Muscle of leg (tissue), 11 donors: ENCODE data around the gene MACROD1. TPM values are rescaled to one million over a fixed set of nuclear protein-coding genes. Genes with fewer than 3 reads are reported as not detected.

ENCODE experiments used
- DNase-seq: peaks from one replicate; pipeline ENCODE4 v3.0.0; 2013
- H3K27ac ChIP-seq: one replicate; pipeline ENCODE4 v1.5.1; 2013; ENCODE audit warnings: mild to moderate bottlenecking, low read length, control low read depth
- H3K27me3 ChIP-seq: one replicate; pipeline ENCODE4 v1.6.1; 2013; ENCODE audit warnings: low read length; ENCODE audit not compliant: control insufficient read depth, insufficient read depth
- H3K36me3 ChIP-seq: one replicate; pipeline ENCODE4 v1.6.1; 2013; ENCODE audit warnings: low read length; ENCODE audit not compliant: control insufficient read depth, insufficient read depth
- H3K4me1 ChIP-seq: one replicate; pipeline ENCODE4 v1.6.1; 2013; ENCODE audit warnings: low read length; ENCODE audit not compliant: control insufficient read depth, insufficient read depth
- H3K4me3 ChIP-seq: one replicate; pipeline ENCODE4 v1.5.1; 2013; ENCODE audit warnings: low read length, control low read depth
- H3K9me3 ChIP-seq: replicated peaks from 2 replicates; pipeline ENCODE4 v1.6.1; 2013; ENCODE audit warnings: low read depth, low read length; ENCODE audit not compliant: control insufficient read depth
- WGBS: methylation state at CpG from one replicate; pipeline ENCODE4 v1.1.5; 2013; ENCODE audit warnings: missing lambda C conversion rate; ENCODE audit not compliant: insufficient coverage; 5-methylcytosine and 5-hydroxymethylcytosine counted together
- polyA plus RNA-seq, 8 donors: library from polyadenylated mRNA; unstranded; fragments of 120-200 nt; gene quantifications; one replicate each; pipeline versions ENCODE4 v1.2.1 to v1.2.3, GENCODE V29; 2013; ENCODE audit warnings: inconsistent platforms in 1 of 8, low replicate concordance in 1 of 8; ENCODE audit not compliant: insufficient read length in 8 of 8, insufficient read depth in 1 of 8
- total RNA-seq: library from RNA; stranded (reverse); fragments of 120-200 nt; gene quantifications from one replicate; pipeline ENCODE4 v1.2.4, GENCODE V29; 2013

MACROD1 gene
- total and polyA plus RNA-seq, 9 donors: 46.1 to 107 (median 66.4) TPM

GRCh38 chr11:64192434-64192833 is 26.5 kb upstream of the MACROD1 start:
- peaks cover 48% of the 10 kb centered on the region for H3K36me3 ChIP-seq
- WGBS: 93% methylated on average over 3 of the region's 5 CpGs
- no peaks in the 10 kb centered on the region for H3K27me3 ChIP-seq
- peaks cover 2% of the 10 kb centered on the region for H3K4me1 ChIP-seq
- no peak overlapping the region for H3K27ac ChIP-seq
- H3K4me3 ChIP-seq: no peak overlapping the region
- H3K9me3 ChIP-seq: no peaks in the 10 kb centered on the region
- DNase-seq: no peak

- DNase-seq: peak; percentile 53
- H3K4me3 ChIP-seq: no peak overlapping the region
- WGBS: under 1% methylated on average over 43 of the region's 48 CpGs
Measured at GRCh38 chr11:64186492-64187165, 20.7 kb upstream of the MACROD1 start.

DNA sequence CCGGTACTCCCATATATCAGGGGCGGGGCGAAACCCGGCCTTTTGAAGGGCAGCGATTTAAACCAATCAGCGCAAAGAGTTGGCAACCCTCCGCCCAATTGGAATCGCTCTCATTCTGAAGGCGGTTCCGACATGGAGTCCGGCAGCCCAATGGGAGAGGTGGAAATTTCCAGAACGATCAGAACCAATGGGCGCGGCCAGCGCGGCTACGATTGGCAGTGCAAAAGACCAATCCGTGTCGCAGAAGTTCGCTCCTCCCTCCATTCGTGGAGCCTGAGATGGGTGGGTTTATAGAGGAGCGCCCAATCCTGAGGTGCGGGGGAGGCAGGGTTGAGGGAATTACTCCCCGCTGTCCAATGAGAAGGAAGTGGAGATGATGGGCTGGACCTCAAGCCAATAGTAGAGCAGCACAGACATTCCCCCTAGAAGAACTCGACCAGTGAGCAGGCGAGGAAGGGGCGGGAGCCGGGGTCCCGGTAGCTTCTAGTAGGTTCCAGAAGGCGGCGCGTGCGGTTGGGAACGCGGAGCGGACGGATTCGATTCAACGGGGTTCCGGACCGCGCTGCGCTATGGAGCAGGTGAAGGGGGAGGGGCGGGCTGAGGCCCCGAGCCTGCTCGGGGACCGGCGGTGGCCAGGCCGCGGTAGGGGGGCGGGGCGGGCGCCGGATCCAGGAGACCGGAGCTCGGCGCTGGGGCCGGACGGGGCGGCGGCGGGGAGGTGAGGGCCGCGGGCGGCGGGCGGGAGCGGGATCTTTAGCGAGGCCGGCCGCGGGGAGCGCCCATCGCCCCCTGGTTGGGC is 20.0 kb upstream of the MACROD1 start, which contains the start of gene STIP1:
Gene STIP1 (plus strand): TSS at position 479 of the 799 bp plus-strand sequence. CDS start 91 bp downstream, at position 570.
- Histone ChIP-seq H3K27me3 (no peaks in the 10 kb centered on the region), H3K36me3 (peaks cover 11% of the 10 kb centered on the region), H3K4me1 (peaks cover 34% of the 10 kb centered on the region), H3K4me3 (peak within 1 kb of the TSS; percentile 52), H3K9me3 (no peaks in the 10 kb centered on the region), H3K27ac (peak within 1 kb of the TSS; percentile 97)
- under 1% methylated on average over 67 of the region's 74 CpGs for WGBS
- peak; percentile 100 for DNase-seq

More at GRCh38 chr11:64186492-64187165, 20.7 kb upstream of the MACROD1 start:
- no peaks in the 10 kb centered on the region for H3K27me3 ChIP-seq
- peak overlapping the region; percentile 83 for H3K27ac ChIP-seq
- no peaks in the 10 kb centered on the region for H3K9me3 ChIP-seq
- peaks cover 11% of the 10 kb centered on the region for H3K36me3 ChIP-seq
- H3K4me1 ChIP-seq: peaks cover 27% of the 10 kb centered on the region

DNA sequence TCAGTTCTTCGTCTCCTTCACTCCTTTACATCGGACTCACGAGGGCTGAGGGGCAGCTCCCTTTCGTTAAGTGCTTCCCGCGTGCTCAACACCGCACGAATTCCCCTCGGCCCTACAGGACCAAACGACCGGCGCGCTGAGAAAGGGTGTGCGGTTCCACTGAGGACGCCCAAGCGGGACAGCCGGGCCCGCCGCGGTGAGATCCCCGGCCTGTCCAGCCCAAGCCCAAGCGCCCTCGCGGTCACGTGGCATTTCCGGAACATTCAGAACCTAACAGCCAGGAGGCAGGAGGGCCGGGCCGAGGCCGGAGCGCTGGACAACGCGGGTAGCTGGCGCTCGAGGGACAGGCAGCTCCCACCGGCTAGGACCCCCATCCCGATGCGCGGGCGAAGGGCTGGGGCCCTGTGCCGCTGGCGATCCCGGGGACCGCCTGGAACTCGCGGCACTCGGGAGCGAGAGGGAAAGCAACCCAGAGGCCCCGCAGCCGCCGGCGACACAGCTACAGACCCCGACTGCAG is 19.3 kb upstream of the MACROD1 start:
- Histone ChIP-seq H3K4me1 (peaks cover 40% of the 10 kb centered on the region), H3K4me3 (peak overlapping the region; percentile 52), H3K27ac (peak overlapping the region; percentile 97), H3K36me3 (peaks cover 6% of the 10 kb centered on the region), H3K27me3 (no peaks in the 10 kb centered on the region), H3K9me3 (no peaks in the 10 kb centered on the region)
- DNase-seq: peak; percentile 93
- under 1% methylated on average over 47 of the region's 52 CpGs for WGBS

DNA sequence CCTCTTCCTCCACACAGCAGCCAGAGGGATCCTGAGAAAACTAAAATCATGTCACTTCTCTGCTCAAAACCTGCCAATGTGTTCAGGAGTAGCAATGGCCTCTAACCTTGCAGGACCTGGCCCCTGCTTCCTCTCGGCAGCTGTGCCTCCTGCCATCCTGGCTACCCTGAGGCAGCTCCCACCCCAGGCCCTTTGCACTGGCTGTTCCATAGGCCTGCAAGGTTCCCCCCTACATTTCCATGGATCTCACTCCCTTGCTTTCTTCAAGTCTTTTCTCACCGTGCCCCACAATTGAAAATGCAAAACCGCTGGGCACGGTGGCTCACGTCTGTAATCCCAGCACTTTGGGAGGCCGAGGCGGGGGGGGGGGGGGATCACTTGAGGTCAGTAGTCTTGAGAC is 18.0 kb upstream of the MACROD1 start:
- no peaks in the 10 kb centered on the region for H3K27me3 ChIP-seq
- H3K4me3 ChIP-seq: no peak overlapping the region
- 69% methylated on average over 4 of the region's 7 CpGs for WGBS
- H3K4me1 ChIP-seq: peaks cover 38% of the 10 kb centered on the region
- H3K27ac ChIP-seq: peak overlapping the region; percentile 97
- H3K36me3 ChIP-seq: peaks cover 8% of the 10 kb centered on the region
- no peak for DNase-seq
- H3K9me3 ChIP-seq: no peaks in the 10 kb centered on the region

- Histone ChIP-seq H3K27ac (peak overlapping the region; percentile 96), H3K4me3 (peak overlapping the region; percentile 40), H3K9me3 (no peaks in the 10 kb centered on the region), H3K27me3 (no peaks in the 10 kb centered on the region), H3K4me1 (peaks cover 38% of the 10 kb centered on the region), H3K36me3 (peaks cover 6% of the 10 kb centered on the region)
- DNase-seq: peak; percentile 98
- WGBS: 2% methylated on average over 7 of the region's 17 CpGs
Measured at GRCh38 chr11:64181506-64182411, 15.8 kb upstream of the MACROD1 start.

DNA sequence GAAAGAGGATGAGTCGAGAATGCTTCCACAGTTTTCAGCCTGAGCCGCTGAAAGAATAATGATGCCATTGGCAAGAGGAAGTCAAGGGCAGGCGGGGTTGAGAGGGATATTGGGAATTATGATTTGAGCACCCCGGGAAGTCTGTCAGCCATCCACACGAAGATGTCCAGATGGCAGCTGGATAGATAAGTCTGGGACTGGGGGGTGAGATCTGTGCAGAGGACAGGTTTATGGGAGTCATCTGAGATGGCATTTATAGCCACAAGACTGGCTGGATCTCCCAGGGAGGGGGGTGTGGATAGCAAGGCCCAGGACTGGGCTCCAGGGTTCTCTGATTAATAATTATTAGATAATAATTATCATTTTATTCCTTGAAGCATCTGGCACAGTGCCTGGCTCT is 15.0 kb upstream of the MACROD1 start:
- peak; percentile 54 for DNase-seq
- Histone ChIP-seq H3K4me1 (peaks cover 38% of the 10 kb centered on the region), H3K27me3 (no peaks in the 10 kb centered on the region), H3K27ac (peak overlapping the region; percentile 96), H3K4me3 (peak overlapping the region; percentile 40), H3K9me3 (no peaks in the 10 kb centered on the region), H3K36me3 (peaks cover 6% of the 10 kb centered on the region)
- WGBS: 40% methylated on average over 5 of the region's 5 CpGs

- DNase-seq: no peak
- Histone ChIP-seq H3K27me3 (no peaks in the 10 kb centered on the region), H3K27ac (no peak overlapping the region), H3K9me3 (no peaks in the 10 kb centered on the region), H3K4me1 (peaks cover 27% of the 10 kb centered on the region), H3K36me3 (peaks cover 6% of the 10 kb centered on the region), H3K4me3 (no peak overlapping the region)
- 87% methylated on average over 9 of the region's 12 CpGs for WGBS
Measured at GRCh38 chr11:64178951-64179639, 13.2 kb upstream of the MACROD1 start.

- Histone ChIP-seq H3K4me1 (peaks cover 20% of the 10 kb centered on the region), H3K27me3 (no peaks in the 10 kb centered on the region), H3K27ac (no peak overlapping the region), H3K36me3 (peaks cover 6% of the 10 kb centered on the region), H3K9me3 (peaks cover 4% of the 10 kb centered on the region), H3K4me3 (no peak overlapping the region)
- no CpG with 5 or more reads among the region's 1 CpG for WGBS
- no peak for DNase-seq
Measured at GRCh38 chr11:64178203-64178602, 12.3 kb upstream of the MACROD1 start.
